GM18870 (cell line): ENCODE data around the gene COL4A2.

Source experiments
- ATAC-seq: cut with Tn5 transposase; IDR thresholded peaks from one replicate; pipeline ENCODE4 v1.9.1; 2021; ENCODE audit warnings: moderate library complexity; ENCODE audit not compliant: unreplicated experiment

Gene COL4A2

GRCh38 chr13:110271313-110271712 is 35.8 kb upstream of the COL4A2 start:
- no peak for ATAC-seq

GRCh38 chr13:110272227-110272626 is 34.9 kb upstream of the COL4A2 start:
- no peak for ATAC-seq

- ATAC-seq: no peak
Observed at GRCh38 chr13:110272651-110273050, 34.4 kb upstream of the COL4A2 start.

DNA sequence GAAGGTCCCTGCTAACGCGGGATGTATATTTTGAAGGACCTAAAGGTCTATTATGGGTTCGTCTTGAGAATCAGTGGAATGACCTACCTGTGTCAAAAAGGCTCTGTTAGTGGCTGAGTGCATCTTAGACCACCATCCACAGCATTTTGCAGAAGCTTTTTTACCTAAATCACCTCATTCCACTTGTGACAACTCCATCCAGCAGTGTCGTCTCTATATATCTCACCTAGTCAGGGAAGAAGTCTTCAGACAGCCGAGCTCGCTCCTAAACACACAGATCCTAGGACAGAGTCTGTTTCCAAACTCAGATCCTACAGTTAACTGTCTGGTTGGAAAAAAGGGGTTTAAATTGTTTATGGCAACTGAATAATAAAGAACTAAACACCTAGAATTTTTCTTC is 33.8 kb upstream of the COL4A2 start:
- no peak for ATAC-seq

GRCh38 chr13:110274687-110275086 is 32.4 kb upstream of the COL4A2 start:
- no peak for ATAC-seq

GRCh38 chr13:110275931-110276552 is 31.0 kb upstream of the COL4A2 start:
- ATAC-seq: no peak

GRCh38 chr13:110276553-110276950 is 30.5 kb upstream of the COL4A2 start:
- ATAC-seq: no peak

DNA sequence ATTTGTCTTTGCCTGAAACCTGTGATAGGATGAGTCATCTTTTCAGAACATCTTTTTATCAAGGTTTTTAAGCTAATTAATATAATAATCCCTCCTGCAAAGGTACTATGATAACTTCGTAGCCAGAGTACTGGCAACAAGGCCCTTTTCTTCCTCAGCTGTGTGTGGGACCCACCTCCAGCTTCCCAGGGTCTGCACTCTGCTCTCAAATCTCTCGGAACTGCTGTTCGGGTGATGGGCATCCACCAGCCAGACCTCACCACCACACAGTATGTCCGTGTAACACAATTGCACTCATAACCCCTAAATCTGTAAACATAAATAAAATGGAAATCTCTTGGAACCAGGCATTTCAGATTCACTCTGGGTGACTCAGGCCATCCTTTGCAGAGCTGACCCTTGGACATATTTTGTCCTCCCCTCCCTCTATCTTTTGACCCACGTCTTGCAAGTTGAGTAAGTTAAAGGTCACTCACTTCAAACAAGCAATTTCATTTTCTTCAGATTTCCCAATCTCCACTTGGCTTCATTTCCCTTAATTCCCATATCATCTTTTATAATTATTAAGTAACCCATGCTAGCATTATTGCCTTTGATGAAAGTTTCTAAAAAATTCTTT is 29.6 kb upstream of the COL4A2 start:
- ATAC-seq: no peak

GRCh38 chr13:110278859-110279258 is 28.2 kb upstream of the COL4A2 start:
- no peak for ATAC-seq

DNA sequence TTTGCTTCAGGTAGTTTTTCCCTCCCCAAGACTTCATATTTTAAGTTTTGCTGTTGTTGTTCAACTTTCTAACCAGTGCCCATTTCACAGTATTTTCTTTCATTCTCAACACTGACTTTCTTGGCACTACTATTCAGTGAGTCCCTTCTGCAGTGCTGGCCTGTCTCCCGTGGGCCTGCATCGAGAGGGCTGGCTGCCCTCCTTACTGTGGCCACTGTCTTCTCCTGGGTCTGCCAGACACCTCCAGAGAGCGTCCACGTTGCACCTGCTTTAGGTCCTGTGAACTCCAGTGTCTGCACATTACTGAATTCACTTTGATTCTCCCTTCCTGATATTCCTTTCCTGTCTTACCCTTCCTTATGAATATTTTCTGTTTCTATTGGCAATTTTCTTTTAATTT is 27.4 kb upstream of the COL4A2 start:
- ATAC-seq: no peak

DNA sequence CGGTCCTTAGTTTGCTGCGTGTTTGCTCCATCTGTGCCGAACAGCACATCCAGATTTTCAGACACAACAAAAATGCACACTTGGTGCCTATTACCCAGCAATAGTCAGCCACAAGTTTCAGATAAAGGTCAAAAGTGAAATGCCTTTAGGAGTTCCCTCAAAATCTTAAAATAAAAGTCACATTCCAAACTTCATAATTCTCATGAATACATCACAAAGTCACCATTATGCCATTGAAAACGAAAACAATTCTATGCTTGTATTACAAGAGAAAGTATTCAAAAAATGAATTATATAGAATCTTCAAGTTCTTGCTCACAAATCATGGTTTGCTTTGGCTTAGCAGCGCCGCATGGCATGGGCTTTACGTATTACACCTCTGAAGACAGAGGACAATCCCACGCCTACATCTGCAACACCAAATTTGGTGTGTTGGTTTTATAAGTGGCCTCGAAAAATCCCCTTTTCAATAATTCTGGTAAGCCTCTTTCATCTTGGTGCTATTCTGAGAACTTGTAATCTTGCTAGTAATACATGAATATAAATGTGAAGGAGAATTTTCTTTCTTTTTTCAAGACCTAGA is 26.8 kb upstream of the COL4A2 start:
- no peak for ATAC-seq

GRCh38 chr13:110280985-110281688 is 25.9 kb upstream of the COL4A2 start:
- ATAC-seq: no peak

GRCh38 chr13:110281736-110282135 is 25.3 kb upstream of the COL4A2 start:
- no peak for ATAC-seq

DNA sequence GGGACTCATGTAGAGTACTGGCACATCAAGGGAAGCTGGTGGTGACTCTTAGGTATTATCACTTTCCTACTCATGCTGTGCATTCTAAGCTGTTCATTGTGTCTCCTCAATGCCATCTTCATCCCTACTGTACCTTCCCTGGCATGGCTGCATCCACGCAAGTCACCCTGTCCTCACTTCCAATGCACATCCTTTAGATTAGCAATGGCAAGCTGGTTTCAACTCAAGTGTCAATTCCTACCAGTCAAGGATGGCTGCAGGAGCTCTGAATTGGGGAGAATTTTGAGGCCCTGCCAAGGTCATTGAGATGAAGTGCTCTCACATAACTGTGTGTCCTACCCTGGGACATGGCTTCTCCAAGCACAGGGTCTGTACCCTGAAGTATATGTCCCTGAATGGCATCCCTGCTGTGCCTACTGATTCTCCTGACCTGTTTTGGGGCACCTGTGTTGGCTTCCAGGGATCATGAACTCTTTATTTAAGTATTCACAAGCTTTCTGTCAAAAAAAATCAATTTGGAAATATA is 24.7 kb upstream of the COL4A2 start:
- no peak for ATAC-seq

GRCh38 chr13:110283736-110284517 is 23.2 kb upstream of the COL4A2 start:
- ATAC-seq: no peak

GRCh38 chr13:110284779-110285484 is 22.2 kb upstream of the COL4A2 start:
- ATAC-seq: no peak

GRCh38 chr13:110285991-110286832 is 20.9 kb upstream of the COL4A2 start:
- no peak for ATAC-seq

DNA sequence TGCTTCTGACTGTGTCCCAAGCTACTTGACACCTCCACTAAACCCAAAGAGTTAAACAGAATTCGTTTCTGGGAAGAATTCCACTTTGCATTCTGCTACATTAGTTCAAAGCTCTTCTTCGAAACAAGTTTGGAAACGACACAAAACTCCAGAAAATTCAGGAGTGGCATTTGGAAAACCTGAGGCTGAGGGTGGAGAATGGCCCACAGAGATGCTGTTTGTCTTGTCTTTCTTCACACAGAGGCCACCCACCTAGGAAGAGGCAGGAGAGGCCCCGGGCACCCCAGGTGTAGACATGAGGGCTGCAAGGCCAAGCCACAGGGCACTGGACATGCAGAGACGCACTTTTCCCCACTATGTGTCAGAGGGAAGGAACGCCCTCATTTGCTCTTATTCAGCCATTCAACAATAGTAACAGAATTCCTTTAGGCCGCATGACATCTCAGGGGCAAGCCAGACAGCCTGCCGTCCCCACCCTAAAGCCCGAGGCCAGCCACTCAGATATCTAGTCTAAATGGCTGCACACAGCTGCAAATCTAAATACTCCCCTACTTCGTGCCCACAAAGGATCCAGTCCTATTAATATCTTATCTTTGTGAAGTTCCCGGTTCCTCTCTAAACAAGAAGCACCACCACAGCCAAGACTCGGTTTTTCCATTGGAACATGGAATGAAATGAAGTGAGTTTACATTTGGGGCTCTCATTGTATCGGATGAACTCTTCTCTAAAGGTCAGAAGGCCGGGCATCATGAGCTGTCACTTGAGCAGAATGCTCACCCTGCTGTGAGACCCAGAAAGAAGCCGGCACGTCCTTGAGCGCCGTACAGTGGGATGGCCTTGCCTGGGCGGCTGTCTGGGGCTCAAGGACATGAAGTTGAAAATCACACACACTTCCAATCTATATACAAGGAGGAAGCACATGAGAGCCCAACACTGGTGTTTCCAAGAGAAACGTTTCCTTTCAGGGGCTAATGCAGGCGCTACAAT is 20.0 kb upstream of the COL4A2 start:
- no peak for ATAC-seq
